Activated CD4-positive, alpha-beta T cell treated with anti-CD3 and anti-CD28 coated beads for 48 hours (primary cell): ENCODE measurements around the gene NACC2.

ENCODE experiments used
- DNase-seq: peaks from one replicate; pipeline ENCODE4 v3.0.0-alpha.2; 2020

NACC2 gene

DNA sequence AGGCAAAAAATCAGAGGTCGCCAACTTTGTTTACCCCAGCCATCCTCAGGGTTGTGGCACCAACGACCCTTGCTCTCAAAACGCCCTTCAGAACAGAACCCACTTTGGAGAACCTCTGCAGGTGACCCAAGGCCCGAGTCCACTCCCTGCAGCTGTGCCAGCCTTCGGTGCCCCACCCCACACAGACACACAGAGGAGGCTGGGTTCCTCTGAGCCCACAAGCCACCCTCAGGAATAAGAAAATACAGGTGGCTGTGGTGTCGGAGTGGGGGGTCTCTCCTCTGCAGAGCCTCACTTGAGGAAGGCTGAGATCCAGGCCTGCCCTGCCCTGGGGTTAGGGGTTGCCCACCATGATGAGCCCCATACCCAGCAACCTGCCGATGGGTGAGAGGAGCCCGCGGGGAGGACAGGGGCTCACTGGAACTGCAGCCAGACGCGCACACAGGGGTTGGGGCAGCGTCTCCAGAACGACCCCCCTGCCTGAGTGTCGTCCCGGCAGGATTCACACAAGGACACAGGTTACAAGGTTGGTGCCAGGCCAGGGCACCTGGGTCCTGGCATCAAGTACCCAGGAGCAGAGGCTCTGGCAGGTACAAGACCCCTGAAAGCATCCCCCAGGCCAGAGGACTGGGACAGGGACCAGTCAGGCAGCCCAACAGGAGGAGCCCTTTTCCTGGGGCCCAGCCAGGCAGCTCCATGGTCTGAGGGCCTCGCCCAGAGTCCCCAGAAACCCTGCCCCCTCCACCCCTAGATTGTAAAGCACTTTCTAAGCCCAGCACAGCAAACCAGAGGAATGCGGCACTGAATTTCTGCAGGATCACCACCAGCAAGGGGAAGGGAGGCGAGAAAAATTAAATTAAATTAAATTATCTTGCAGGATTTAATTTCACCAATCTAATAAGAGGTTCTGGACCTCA, 40.0 kb downstream of the NACC2 start:
- no peak for DNase-seq

GRCh38 chr9:136054146-136054545, 40.9 kb downstream of the NACC2 start:
- DNase-seq: no peak

DNA sequence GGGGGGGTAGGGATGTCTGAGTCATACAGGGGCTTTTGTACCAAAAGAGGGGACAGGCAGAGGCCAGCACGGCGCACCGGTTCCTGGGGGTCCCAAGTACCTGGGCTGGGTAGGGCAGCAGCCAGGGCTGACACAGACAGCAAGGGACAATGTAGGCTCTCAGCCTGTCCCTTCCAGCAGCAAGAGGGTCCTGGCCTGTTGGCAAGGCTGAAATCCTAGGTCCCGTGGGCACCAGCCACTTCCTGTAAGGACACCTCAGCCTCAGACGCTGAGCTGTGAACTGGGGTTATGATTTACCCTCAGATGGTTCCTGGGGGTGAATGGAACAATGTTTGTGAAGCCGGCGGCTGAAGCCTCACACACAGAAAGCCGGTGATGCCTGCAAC, 41.3 kb downstream of the NACC2 start:
- DNase-seq: no peak

GRCh38 chr9:136052991-136053756, 41.9 kb downstream of the NACC2 start:
- no peak for DNase-seq

DNA sequence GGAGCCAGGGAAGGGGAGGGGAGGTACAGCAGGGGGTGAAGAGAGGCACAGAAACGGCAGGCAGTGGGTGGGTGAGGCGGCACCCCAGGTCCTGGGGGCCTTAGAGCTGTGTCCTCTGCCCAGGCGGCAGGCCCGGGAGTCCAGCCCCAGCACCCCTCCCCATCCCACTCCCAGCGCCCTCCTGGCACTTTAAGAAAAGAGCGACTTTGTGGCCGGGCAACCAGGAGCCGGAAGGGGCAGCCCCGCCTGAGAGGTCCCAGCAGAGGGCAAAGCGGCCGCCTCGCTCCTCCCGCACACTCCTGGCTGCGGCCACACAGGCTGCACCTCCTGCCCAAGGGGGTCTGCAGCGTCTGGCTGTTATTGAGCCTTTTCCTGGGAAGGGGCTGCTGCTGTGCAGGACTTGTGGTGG, 42.6 kb downstream of the NACC2 start:
- no peak for DNase-seq

DNA sequence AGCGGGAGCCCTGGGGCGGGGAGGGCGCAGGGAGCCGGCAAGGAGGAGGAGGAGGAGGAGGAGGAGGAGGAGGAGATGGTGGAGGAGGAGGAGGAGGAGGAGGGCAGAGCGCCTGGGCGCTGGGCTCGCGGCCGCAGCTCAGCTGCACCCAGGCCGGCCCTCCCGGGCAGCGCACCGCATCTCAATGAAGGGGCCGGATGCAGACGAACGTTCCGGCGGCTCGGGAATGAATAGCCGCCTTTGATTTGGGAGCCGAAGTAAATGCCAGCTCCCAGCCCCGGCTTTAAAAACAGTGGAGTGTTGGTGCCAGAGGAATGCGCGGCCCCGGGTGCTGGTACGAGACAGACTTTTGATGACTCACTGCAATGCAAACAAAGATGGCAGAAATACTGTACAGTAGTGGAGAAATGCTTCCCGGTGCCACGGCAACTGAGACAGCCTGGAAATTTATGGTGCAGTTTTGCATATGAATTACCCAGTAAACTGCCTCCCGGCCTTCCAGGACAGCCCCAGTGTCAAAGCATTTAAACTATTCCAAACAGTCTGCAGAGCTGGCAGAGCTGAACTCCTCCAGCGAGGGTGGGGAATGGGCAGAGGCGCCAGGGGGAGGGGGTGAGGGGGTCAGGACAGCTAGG, 43.1 kb downstream of the NACC2 start:
- DNase-seq: peak; percentile 42

GRCh38 chr9:136051453-136051836, 43.6 kb downstream of the NACC2 start:
- no peak for DNase-seq

- no peak for DNase-seq
These were observed 44.2 kb downstream of the NACC2 start for GRCh38 chr9:136050701-136051452.

DNA sequence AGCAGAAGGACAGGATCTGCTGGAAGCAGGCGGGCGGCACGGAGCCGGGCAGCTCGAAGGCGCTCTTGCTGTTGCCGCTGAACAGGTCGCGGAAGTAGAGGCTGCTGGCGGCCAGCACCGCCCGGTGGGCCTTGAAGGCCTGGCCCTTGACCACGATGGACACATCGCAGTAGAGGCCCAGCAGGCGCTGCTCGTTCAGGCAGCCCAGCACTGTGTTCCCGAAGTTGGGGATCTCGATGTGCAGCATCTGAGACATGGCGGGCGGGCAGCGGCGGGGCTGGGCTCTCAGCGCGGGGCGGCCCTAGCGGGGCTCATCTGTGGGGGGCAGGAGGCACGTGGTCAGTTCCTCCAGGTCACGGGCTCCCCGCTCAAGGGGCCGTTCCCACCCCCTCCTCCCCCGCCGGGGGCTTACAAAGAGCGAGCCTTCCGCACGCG, 44.8 kb downstream of the NACC2 start:
- no peak for DNase-seq

DNA sequence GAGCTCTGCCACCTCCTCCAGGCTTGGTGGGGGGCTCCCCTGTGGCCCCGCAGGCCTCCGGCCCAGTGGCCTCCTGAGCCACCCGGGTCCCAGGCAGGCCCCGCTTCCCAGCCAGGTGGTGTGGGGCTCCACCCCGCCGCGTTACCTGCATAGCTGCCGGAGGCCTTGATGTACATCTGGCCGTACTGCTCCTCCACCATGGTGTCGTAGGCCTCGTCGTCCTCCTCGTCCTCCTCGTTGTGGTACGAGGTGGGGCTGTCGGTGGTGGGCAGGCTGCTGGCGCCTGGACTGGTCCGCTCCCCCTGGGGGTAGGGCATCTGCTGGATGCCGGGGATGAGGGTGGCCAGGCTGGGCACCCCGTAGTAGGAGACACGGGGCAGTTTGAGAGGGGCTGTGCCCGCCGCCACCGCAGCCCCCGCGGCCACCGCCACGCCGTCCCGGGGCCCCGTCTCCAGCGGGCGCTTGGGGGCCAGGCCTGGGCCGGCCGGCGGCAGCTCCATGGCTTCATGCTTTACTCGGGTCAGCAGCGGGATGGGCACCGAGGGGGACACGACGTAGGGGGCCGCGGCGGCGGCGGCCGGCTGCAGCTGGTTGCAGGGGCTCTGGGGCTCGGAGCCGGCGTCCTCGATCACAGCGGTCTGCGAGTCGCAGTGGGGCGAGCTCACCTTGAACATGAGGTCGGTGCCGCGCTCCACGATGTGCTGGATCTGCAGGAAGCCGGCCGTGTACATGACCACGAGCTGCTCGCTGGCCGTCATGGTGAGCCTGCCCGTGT, 45.4 kb downstream of the NACC2 start:
- DNase-seq: no peak

DNA sequence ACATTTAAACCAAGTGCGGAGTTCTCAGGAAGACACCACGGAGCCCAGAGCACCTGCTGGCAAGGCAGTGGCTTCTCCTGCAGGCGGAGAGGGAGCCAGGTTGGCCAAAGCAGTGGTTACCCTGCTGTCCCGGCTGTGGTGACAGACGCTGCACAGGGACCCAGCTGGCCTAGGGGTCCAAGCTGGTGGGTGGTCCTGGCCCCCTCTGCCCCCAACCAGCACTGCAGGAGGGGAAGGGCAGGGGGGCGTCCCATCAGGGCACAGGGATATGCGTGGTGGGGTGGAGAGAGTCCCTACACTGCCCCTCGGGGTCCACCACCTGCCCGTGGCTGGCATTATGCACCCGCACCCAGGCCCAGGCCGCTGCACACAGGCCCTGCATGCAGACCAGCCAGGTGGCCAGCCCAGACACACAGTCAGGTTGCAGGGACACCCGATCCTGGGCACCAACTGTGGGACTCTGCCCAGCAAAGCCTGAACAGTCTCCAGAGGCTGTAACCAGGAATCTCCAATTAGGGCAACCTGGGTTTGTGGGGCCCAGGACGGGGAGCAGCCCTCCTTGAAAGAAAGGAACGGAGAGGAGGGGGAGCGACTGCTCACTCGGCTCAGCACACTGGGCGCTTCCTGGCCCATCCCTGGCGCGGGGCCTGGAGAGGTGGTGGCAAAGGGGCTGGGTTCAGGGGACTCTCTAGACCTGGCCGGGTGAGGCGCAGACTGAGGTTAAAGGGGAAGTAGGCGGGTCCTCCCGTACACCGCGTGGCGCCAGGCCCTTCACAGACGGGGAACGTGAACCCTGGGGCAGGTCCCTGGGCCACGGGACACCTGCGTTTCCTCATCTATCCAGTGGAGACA, 46.3 kb downstream of the NACC2 start:
- no peak for DNase-seq

- no peak for DNase-seq
These were observed 47.1 kb downstream of the NACC2 start for GRCh38 chr9:136047775-136048559.

- DNase-seq: no peak
These were observed 47.9 kb downstream of the NACC2 start for GRCh38 chr9:136047076-136047774.

GRCh38 chr9:136046554-136046920, 48.6 kb downstream of the NACC2 start:
- DNase-seq: no peak

DNA sequence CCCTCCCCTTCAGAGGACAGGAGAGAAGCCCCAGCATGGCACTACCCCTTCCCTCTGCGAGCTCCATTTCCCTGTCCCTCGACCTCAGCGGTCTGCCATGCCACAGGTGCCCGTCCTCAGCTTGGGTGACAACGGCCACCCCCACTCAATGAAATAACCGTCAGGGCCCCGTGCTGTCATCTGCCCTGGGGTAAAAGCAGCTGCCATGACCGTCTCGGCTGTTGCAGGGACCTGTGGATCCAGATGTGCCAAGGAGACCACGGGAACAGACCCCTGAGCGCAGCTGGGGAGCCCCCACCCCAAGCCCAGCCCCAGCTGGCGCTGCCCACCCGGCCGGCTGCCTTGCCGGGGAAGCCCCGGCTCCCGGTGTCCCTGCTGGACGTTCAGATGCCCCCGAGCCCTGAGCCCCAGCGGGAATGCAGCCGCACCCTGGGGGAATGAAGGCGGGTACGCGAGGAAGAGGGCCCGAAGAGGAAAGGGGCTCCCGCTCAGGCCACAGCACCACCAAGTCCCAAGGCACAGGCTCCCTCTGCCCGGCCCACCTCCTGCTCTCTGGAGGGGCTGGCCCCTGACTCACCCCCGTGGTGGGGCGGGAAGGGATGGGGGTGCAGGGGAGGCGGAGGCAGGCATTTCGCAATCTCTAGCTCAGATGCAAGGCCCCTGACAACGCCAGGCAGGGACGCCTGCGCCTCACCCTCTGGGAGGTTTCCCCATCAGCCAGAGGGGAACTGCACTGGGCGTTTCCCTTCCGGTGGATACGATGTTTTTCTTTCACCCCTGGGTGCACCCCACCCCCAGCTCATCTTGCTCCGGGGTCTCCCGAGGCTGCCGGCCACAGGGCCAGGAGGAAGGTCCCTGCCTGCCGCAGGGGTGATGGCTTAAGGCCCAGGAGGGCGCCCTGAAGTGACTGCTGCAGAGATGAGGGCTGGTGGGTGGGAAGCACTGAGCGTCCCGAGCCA, 49.2 kb downstream of the NACC2 start:
- DNase-seq: no peak

GRCh38 chr9:136044971-136045594, 50.0 kb downstream of the NACC2 start:
- DNase-seq: no peak

- DNase-seq: no peak
These were observed 50.7 kb downstream of the NACC2 start for GRCh38 chr9:136044207-136044970.
